ENCODE data around the gene LRP1. TPM values are rescaled to one million over a fixed set of nuclear protein-coding genes. Genes with fewer than 3 reads are reported as not detected.

The LRP1 gene
- polyA plus RNA-seq, 1 donor (not counting 4 experiments of a cell fraction or from before 2014, with no cell fraction given): 4.9 TPM

DNA sequence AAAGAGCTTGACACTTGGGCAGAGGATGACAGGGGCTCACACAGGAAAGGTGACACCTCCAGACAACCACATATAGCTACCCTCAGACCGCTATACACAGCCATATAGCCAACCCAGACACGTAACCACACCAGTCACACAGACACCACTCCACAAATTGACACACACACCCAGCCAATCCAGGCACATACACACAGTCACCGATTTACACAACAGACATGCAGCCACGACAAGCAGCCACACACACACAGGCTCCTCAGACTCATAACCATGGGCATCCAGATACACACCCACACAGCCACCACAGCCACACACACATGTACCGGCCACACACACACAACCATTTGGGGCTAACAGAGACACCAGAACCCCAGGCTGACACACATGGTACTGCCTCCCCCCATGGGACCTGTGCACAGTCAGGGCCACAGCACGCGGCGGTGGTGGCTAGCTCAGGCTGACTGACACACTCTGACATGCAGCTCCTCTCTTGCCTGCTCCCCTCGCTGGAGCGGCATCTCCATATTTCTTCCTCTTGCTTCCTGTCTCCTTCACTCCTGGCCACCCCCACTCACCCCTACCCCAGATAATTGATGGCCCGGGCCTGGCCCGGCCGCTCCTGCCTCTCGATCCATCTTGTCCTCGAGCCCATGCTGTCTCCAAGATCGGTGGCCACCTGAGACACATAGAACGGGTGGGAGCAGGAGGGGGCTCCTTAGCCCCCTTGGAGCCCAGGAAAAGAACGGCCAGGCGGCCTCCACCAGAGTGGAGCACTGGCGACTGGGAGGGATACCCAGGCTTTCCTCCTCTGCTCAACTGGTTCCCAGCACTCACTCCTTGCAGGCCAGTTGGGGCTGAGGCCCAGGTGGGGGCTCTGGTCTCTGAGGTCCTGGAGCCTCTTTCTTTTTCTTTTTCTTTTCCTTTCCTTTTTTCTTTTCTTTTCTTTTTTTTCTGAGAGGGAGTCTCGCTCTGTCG lies 95.2 kb downstream of the LRP1 start:
- H3K27me3 ChIP-seq (ENCODE audit: control insufficient read depth, extremely low read depth, insufficient read depth, low read length): peaks cover 29% of the 10 kb centered on the region
- FAIRE-seq: no peak

DNA sequence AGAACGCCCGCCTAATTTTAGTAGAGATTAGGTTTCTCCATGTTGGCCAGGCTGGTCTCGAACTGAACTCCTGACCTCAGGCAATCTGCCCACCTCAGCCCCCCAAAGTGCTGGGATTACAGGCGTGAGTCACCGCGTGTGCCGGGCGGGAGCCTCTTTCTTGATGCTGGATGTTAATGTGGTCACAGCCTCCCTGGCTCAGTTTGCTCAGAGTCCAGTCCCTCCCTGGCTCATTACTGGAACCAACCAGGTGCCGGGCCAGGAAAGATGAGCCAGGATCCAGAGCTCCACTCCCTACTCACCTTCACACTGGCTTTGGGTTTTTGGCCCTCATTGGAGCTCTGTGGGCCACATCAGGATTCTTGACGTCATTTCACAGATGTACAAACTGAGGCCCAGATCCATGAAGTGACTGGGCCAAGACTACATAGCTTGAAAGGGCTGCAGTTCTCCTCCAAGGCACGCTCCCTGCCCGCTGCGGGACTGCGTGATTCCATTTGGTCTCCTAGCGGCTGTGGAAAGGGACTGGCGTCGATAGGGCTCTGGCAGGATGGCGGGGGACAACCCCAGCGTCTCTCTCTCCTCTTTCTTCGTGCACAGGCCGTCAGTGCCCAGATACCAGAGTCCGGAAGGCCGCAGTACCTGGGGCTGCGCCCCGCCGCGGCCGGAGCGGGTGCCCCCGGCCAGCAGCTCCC lies 96.1 kb downstream of the LRP1 start:
- Histone ChIP-seq H2AFZ (ENCODE audit: control insufficient read depth, low read length) (no peak overlapping the region), H3K4me1 (ENCODE audit: control insufficient read depth, extremely low read depth, insufficient read depth, low read length) (peaks cover 6% of the 10 kb centered on the region), H3K9me1 (ENCODE audit: control insufficient read depth, extremely low read depth, insufficient read depth, low read length) (no peaks in the 10 kb centered on the region), H3K79me2 (ENCODE audit: control insufficient read depth, insufficient read depth, low read length) (no peaks in the 10 kb centered on the region), H3K4me2 (ENCODE audit: control insufficient read depth, extremely low read depth, insufficient read depth, low read depth, low read length) (no peak overlapping the region), H4K20me1 (ENCODE audit: control insufficient read depth, extremely low read depth, insufficient read depth, low read length) (no peaks in the 10 kb centered on the region), H3K36me3 (ENCODE audit: control insufficient read depth in 2 of 2, extremely low read depth in 1 of 2, insufficient read depth in 2 of 2, low read length in 2 of 2) (no peaks in the 10 kb centered on the region), H3K9me3 (ENCODE audit: control insufficient read depth, low read depth, low read length) (no peaks in the 10 kb centered on the region), H3K9ac (ENCODE audit: control insufficient read depth, extremely low read depth, insufficient read depth, low read length) (no peak overlapping the region), H3K27me3 (ENCODE audit: control insufficient read depth, extremely low read depth, insufficient read depth, low read length) (peaks cover 23% of the 10 kb centered on the region), H3K27ac (ENCODE audit: control insufficient read depth, insufficient read depth, low read length) (no peak overlapping the region), H3K4me3 (ENCODE audit: control insufficient read depth in 2 of 3, extremely low read depth in 1 of 3, insufficient read depth in 2 of 3, low read depth in 1 of 3, low read length in 3 of 3) (no peak overlapping the region)
- no peak for TF ChIP-seq EZH2 (IDR thresholded peaks at IDR 0.05; ENCODE audit: low read length)
- TF ChIP-seq, protein P1, sequence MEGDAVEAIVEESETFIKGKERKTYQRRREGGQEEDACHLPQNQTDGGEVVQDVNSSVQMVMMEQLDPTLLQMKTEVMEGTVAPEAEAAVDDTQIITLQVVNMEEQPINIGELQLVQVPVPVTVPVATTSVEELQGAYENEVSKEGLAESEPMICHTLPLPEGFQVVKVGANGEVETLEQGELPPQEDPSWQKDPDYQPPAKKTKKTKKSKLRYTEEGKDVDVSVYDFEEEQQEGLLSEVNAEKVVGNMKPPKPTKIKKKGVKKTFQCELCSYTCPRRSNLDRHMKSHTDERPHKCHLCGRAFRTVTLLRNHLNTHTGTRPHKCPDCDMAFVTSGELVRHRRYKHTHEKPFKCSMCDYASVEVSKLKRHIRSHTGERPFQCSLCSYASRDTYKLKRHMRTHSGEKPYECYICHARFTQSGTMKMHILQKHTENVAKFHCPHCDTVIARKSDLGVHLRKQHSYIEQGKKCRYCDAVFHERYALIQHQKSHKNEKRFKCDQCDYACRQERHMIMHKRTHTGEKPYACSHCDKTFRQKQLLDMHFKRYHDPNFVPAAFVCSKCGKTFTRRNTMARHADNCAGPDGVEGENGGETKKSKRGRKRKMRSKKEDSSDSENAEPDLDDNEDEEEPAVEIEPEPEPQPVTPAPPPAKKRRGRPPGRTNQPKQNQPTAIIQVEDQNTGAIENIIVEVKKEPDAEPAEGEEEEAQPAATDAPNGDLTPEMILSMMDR (optimal IDR thresholded peaks at IDR 0.05 in 1 of 3, IDR thresholded peaks at IDR 0.05 in 1 of 3, conservative IDR thresholded peaks at IDR 0.05 in 1 of 3; ENCODE audit: extremely low read depth in 1 of 3, insufficient read depth in 2 of 3, low read length in 3 of 3): no peak
- FAIRE-seq (no peak), DNase-seq (ENCODE audit: low read depth, low spot score) (no peak)
- dilution Hi-C loops (cut with MboI; ENCODE audit: extremely low pct_ligation_motif_present, low sequenced_read_pairs): no loop called here

More for the DNA sequence above, 95.2 kb downstream of the LRP1 start:
- H3K4me3 ChIP-seq (ENCODE audit: control insufficient read depth in 2 of 3, extremely low read depth in 1 of 3, insufficient read depth in 2 of 3, low read depth in 1 of 3, low read length in 3 of 3): no peak overlapping the region
- H3K9me3 ChIP-seq (ENCODE audit: control insufficient read depth, low read depth, low read length): no peaks in the 10 kb centered on the region
- H4K20me1 ChIP-seq (ENCODE audit: control insufficient read depth, extremely low read depth, insufficient read depth, low read length): no peaks in the 10 kb centered on the region
- H3K4me1 ChIP-seq (ENCODE audit: control insufficient read depth, extremely low read depth, insufficient read depth, low read length): peaks cover 6% of the 10 kb centered on the region
- no peaks in the 10 kb centered on the region for H3K79me2 ChIP-seq (ENCODE audit: control insufficient read depth, insufficient read depth, low read length)
- H3K27ac ChIP-seq (ENCODE audit: control insufficient read depth, insufficient read depth, low read length): no peak overlapping the region
- H3K4me2 ChIP-seq (ENCODE audit: control insufficient read depth, extremely low read depth, insufficient read depth, low read depth, low read length): no peak overlapping the region
- H3K9ac ChIP-seq (ENCODE audit: control insufficient read depth, extremely low read depth, insufficient read depth, low read length): no peak overlapping the region
- TF ChIP-seq EZH2 (IDR thresholded peaks at IDR 0.05; ENCODE audit: low read length): no peak
- TF ChIP-seq, protein P1 (optimal IDR thresholded peaks at IDR 0.05 in 1 of 3, IDR thresholded peaks at IDR 0.05 in 1 of 3, conservative IDR thresholded peaks at IDR 0.05 in 1 of 3; ENCODE audit: extremely low read depth in 1 of 3, insufficient read depth in 2 of 3, low read length in 3 of 3): no peak
- DNase-seq (ENCODE audit: low read depth, low spot score): no peak
- no peaks in the 10 kb centered on the region for H3K36me3 ChIP-seq (ENCODE audit: control insufficient read depth in 2 of 2, extremely low read depth in 1 of 2, insufficient read depth in 2 of 2, low read length in 2 of 2)
- H2AFZ ChIP-seq (ENCODE audit: control insufficient read depth, low read length): no peak overlapping the region
- no peaks in the 10 kb centered on the region for H3K9me1 ChIP-seq (ENCODE audit: control insufficient read depth, extremely low read depth, insufficient read depth, low read length)
- dilution Hi-C loops (cut with MboI; ENCODE audit: extremely low pct_ligation_motif_present, low sequenced_read_pairs): no loop called here
